DND-41 (cell line): ENCODE results near the gene PRSS21.

Source experiments
- ATAC-seq: fragments of 200-7000 bp; cut with Tn5 transposase; 3 replicates; pipeline ENCODE4 v1.9.1; 2021; ENCODE audit warnings: low read depth; ENCODE audit not compliant: insufficient read depth
- DNase-seq: peaks from one replicate; pipeline ENCODE4 v3.0.0-alpha.2; 2020
- H2AFZ ChIP-seq: 2 replicates; pipeline ENCODE4 v1.6.0; 2012; ENCODE audit warnings: low read depth, low read length
- H3K27ac ChIP-seq: 2 replicates; pipeline ENCODE4 v1.5.1; 2012; ENCODE audit warnings: low read length, inconsistent platforms
- H3K27me3 ChIP-seq: fragments of 200-600 bp; sonication (generic); 2 replicates; pipeline ENCODE4 v1.6.0; 2012; ENCODE audit warnings: low read length, mild to moderate bottlenecking, inconsistent platforms; ENCODE audit not compliant: insufficient read depth, poor library complexity
- H3K36me3 ChIP-seq: 2 replicates; pipeline ENCODE4 v1.5.1; 2012; ENCODE audit warnings: low read length, inconsistent platforms; ENCODE audit not compliant: insufficient read depth
- H3K4me1 ChIP-seq: 2 replicates; pipeline ENCODE4 v1.5.1; 2012; ENCODE audit warnings: mild to moderate bottlenecking, low read length; ENCODE audit not compliant: insufficient read depth
- H3K4me2 ChIP-seq: 2 replicates; pipeline ENCODE4 v1.6.0; 2012; ENCODE audit warnings: mild to moderate bottlenecking, moderate library complexity, low read length, inconsistent platforms; ENCODE audit not compliant: insufficient read depth
- H3K4me3 ChIP-seq, 2 experiments: fragments of 200-600 bp in 1 of 2; shearing (Covaris generic) in 1 of 2; 2 replicates each; pipeline ENCODE4 v1.5.1; 2012 to 2016; ENCODE audit warnings: inconsistent platforms in 2 of 2, low read length in 2 of 2, mild to moderate bottlenecking in 2 of 2, low read depth in 1 of 2, moderate library complexity in 1 of 2
- H3K79me2 ChIP-seq: 2 replicates; pipeline ENCODE4 v1.6.0; 2012; ENCODE audit warnings: low read length, inconsistent platforms; ENCODE audit not compliant: insufficient read depth
- H3K9ac ChIP-seq: 2 replicates; pipeline ENCODE4 v1.6.0; 2012; ENCODE audit warnings: low read depth, mild to moderate bottlenecking, inconsistent platforms, low read length, moderate library complexity
- H3K9me3 ChIP-seq: 2 replicates; pipeline ENCODE4 v1.5.1; 2012; ENCODE audit warnings: low read length, moderate library complexity, mild to moderate bottlenecking, inconsistent platforms; ENCODE audit not compliant: insufficient read depth, severe bottlenecking
- H4K20me1 ChIP-seq: 2 replicates; pipeline ENCODE4 v1.6.0; 2012; ENCODE audit warnings: low read length; ENCODE audit not compliant: insufficient read depth
- CTCF ChIP-seq: IDR thresholded peaks from 2 replicates; pipeline ENCODE4 v1.5.1; 2012; ENCODE audit warnings: borderline replicate concordance, low read length, moderate library complexity, mild to moderate bottlenecking; ENCODE audit not compliant: poor library complexity, severe bottlenecking; ENCODE audit errors: extremely low read depth
- EZH2 ChIP-seq: IDR thresholded peaks from 3 replicates; pipeline ENCODE4 v1.6.1; 2012; ENCODE audit warnings: borderline replicate concordance, low read depth, mild to moderate bottlenecking, moderate library complexity, low read length, inconsistent platforms; ENCODE audit not compliant: severe bottlenecking

PRSS21 gene

GRCh38 chr16:2842340-2843000 is 25.4 kb downstream of the PRSS21 start:
- Histone ChIP-seq H4K20me1 (no peaks in the 10 kb centered on the region), H2AFZ (no peak overlapping the region), H3K4me1 (no peaks in the 10 kb centered on the region), H3K4me2 (no peak overlapping the region), H3K9ac (no peak overlapping the region), H3K9me3 (no peaks in the 10 kb centered on the region), H3K27me3 (peaks cover 4% of the 10 kb centered on the region), H3K27ac (no peak overlapping the region), H3K4me3 (no peak overlapping the region), H3K79me2 (no peaks in the 10 kb centered on the region), H3K36me3 (no peaks in the 10 kb centered on the region)
- TF ChIP-seq CTCF, result peak; percentile 68
- no peak for TF ChIP-seq EZH2
- ATAC-seq, result no peak
- DNase-seq, result peak; percentile 22

- H3K36me3 ChIP-seq, result no peaks in the 10 kb centered on the region
- no peak overlapping the region for H2AFZ ChIP-seq
- H3K9ac ChIP-seq, result no peak overlapping the region
- no peaks in the 10 kb centered on the region for H3K9me3 ChIP-seq
- H3K4me2 ChIP-seq, result no peak overlapping the region
- no peaks in the 10 kb centered on the region for H3K79me2 ChIP-seq
- DNase-seq, result no peak
- no peaks in the 10 kb centered on the region for H4K20me1 ChIP-seq
- H3K27ac ChIP-seq, result no peak overlapping the region
- TF ChIP-seq EZH2 (no peak), CTCF (no peak)
- no peaks in the 10 kb centered on the region for H3K4me1 ChIP-seq
- ATAC-seq, result no peak
- H3K27me3 ChIP-seq, result peaks cover 4% of the 10 kb centered on the region
- no peak overlapping the region for H3K4me3 ChIP-seq
Measured at GRCh38 chr16:2843526-2843925, 26.5 kb downstream of the PRSS21 start.

- H3K27ac ChIP-seq, result no peak overlapping the region
Measured at GRCh38 chr16:2845116-2845515, 28.1 kb downstream of the PRSS21 start.

More at GRCh38 chr16:2845116-2845515, 28.1 kb downstream of the PRSS21 start:
- ATAC-seq, result no peak
- H3K4me1 ChIP-seq, result no peaks in the 10 kb centered on the region
- H2AFZ ChIP-seq, result no peak overlapping the region
- H3K4me3 ChIP-seq, result no peak overlapping the region
- DNase-seq, result no peak
- H3K27me3 ChIP-seq, result peaks cover 4% of the 10 kb centered on the region
- H3K9ac ChIP-seq, result no peak overlapping the region
- TF ChIP-seq CTCF, result no peak
- TF ChIP-seq EZH2, result no peak
- H3K9me3 ChIP-seq, result no peaks in the 10 kb centered on the region
- H4K20me1 ChIP-seq, result no peaks in the 10 kb centered on the region
- H3K79me2 ChIP-seq, result no peaks in the 10 kb centered on the region
- no peaks in the 10 kb centered on the region for H3K36me3 ChIP-seq
- no peak overlapping the region for H3K4me2 ChIP-seq
